Osteoblast (primary cell): Measurements from ENCODE around the gene ARHGDIB. TPM values are rescaled to one million over a fixed set of nuclear protein-coding genes. Genes with fewer than 3 reads are reported as not detected.

Source experiments
- DNase-seq: peaks from one replicate; pipeline ENCODE4 v3.0.0; 2011; ENCODE audit warnings: low spot score, mixed read lengths; ENCODE audit not compliant: insufficient read length; ENCODE audit errors: missing footprints
- H2AFZ ChIP-seq: 2 replicates; pipeline ENCODE4 v1.6.0; 2011; ENCODE audit warnings: mild to moderate bottlenecking, low read length
- H3K27ac ChIP-seq: 2 replicates; pipeline ENCODE4 v1.5.1; 2011; ENCODE audit warnings: mild to moderate bottlenecking, low read depth, low read length, moderate library complexity
- H3K27me3 ChIP-seq: 2 replicates; pipeline ENCODE4 v1.6.0; 2012; ENCODE audit warnings: mild to moderate bottlenecking, control low read depth, inconsistent platforms, low read length, moderate library complexity; ENCODE audit not compliant: insufficient read depth
- H3K36me3 ChIP-seq: 2 replicates; pipeline ENCODE4 v1.5.1; 2011; ENCODE audit warnings: mild to moderate bottlenecking, low read length, control low read depth, moderate library complexity; ENCODE audit not compliant: insufficient read depth
- H3K4me1 ChIP-seq: 2 replicates; pipeline ENCODE4 v1.5.1; 2011; ENCODE audit warnings: mild to moderate bottlenecking, low read length, control low read depth, moderate library complexity; ENCODE audit not compliant: insufficient read depth
- H3K4me2 ChIP-seq: 2 replicates; pipeline ENCODE4 v1.6.0; 2011; ENCODE audit warnings: mild to moderate bottlenecking, low read length; ENCODE audit not compliant: insufficient read depth
- H3K4me3 ChIP-seq: fragments of 200-600 bp; sonication (generic); 3 replicates; pipeline ENCODE4 v1.5.1; 2012; ENCODE audit warnings: mild to moderate bottlenecking, low read length, inconsistent platforms; ENCODE audit not compliant: insufficient read depth
- H3K79me2 ChIP-seq: 2 replicates; pipeline ENCODE4 v1.6.0; 2012; ENCODE audit warnings: mild to moderate bottlenecking, low read length, control low read depth, inconsistent platforms; ENCODE audit not compliant: insufficient read depth
- H3K9me3 ChIP-seq: 2 replicates; pipeline ENCODE4 v1.5.1; 2011; ENCODE audit warnings: low read depth, low read length, control low read depth
- H4K20me1 ChIP-seq: 2 replicates; pipeline ENCODE4 v1.6.0; 2012; ENCODE audit warnings: mild to moderate bottlenecking, low read length, control low read depth; ENCODE audit not compliant: insufficient read depth
- CTCF ChIP-seq: IDR thresholded peaks from 2 replicates; pipeline ENCODE4 v1.5.1; 2011; ENCODE audit warnings: mild to moderate bottlenecking, low read depth, low read length, moderate library complexity; ENCODE audit errors: extremely low read depth
- total RNA-seq: library from RNA; depleted of rRNA; stranded (reverse); fragments of >200 nt; gene quantifications from 2 replicates; pipeline ENCODE4 v1.2.3, GENCODE V29; 2012

The ARHGDIB gene
- total RNA-seq, 1 donor = 7.2 TPM

GRCh38 chr12:14993537-14994266, 32.3 kb upstream of the ARHGDIB start:
- Histone ChIP-seq H3K4me1 (no peaks in the 10 kb centered on the region), H3K4me2 (no peak overlapping the region), H3K27ac (no peak overlapping the region), H3K9me3 (no peaks in the 10 kb centered on the region), H3K27me3 (no peaks in the 10 kb centered on the region), H2AFZ (peak overlapping the region; percentile 58), H3K4me3 (no peak overlapping the region), H3K79me2 (no peaks in the 10 kb centered on the region), H3K36me3 (no peaks in the 10 kb centered on the region), H4K20me1 (no peaks in the 10 kb centered on the region)
- TF ChIP-seq CTCF = no peak
- DNase-seq = peak; percentile 65

GRCh38 chr12:14993117-14993516, 31.7 kb upstream of the ARHGDIB start:
- no peak overlapping the region for H3K4me3 ChIP-seq
- H3K36me3 ChIP-seq = no peaks in the 10 kb centered on the region
- no peaks in the 10 kb centered on the region for H3K79me2 ChIP-seq
- H3K27ac ChIP-seq = no peak overlapping the region
- no peaks in the 10 kb centered on the region for H3K9me3 ChIP-seq
- no peaks in the 10 kb centered on the region for H3K4me1 ChIP-seq
- no peaks in the 10 kb centered on the region for H4K20me1 ChIP-seq
- no peak for DNase-seq
- no peak overlapping the region for H3K4me2 ChIP-seq
- no peaks in the 10 kb centered on the region for H3K27me3 ChIP-seq
- TF ChIP-seq CTCF = no peak
- no peak overlapping the region for H2AFZ ChIP-seq

GRCh38 chr12:14992673-14993072, 31.3 kb upstream of the ARHGDIB start:
- no peak for TF ChIP-seq CTCF
- no peaks in the 10 kb centered on the region for H4K20me1 ChIP-seq
- H3K4me2 ChIP-seq = no peak overlapping the region
- H3K27ac ChIP-seq = no peak overlapping the region
- no peak overlapping the region for H3K4me3 ChIP-seq
- H3K36me3 ChIP-seq = no peaks in the 10 kb centered on the region
- no peak overlapping the region for H2AFZ ChIP-seq
- H3K9me3 ChIP-seq = no peaks in the 10 kb centered on the region
- DNase-seq = no peak
- H3K4me1 ChIP-seq = no peaks in the 10 kb centered on the region
- H3K79me2 ChIP-seq = no peaks in the 10 kb centered on the region
- no peaks in the 10 kb centered on the region for H3K27me3 ChIP-seq

GRCh38 chr12:14991069-14991468, 29.7 kb upstream of the ARHGDIB start:
- Histone ChIP-seq H3K4me1 (no peaks in the 10 kb centered on the region), H3K9me3 (no peaks in the 10 kb centered on the region), H3K4me3 (no peak overlapping the region), H3K79me2 (no peaks in the 10 kb centered on the region), H2AFZ (no peak overlapping the region), H3K27ac (no peak overlapping the region), H3K27me3 (no peaks in the 10 kb centered on the region), H3K36me3 (no peaks in the 10 kb centered on the region), H4K20me1 (no peaks in the 10 kb centered on the region), H3K4me2 (no peak overlapping the region)
- no peak for DNase-seq
- TF ChIP-seq CTCF = no peak
